ENCODE measurements around the gene C4orf54.

C4orf54 gene

GRCh38 chr4:99622341-99622740 is 35.3 kb downstream of the C4orf54 start:
- no peaks in the 10 kb centered on the region for H3K27me3 ChIP-seq (replicated peaks; ENCODE audit: control insufficient read depth, insufficient read depth, low read length)
- no peak overlapping the region for H3K4me3 ChIP-seq (replicated peaks; ENCODE audit: low read depth, low read length)
- no peak for DNase-seq (ENCODE audit: extremely low read depth, insufficient read length)
- no peak for TF ChIP-seq CTCF (IDR thresholded peaks at IDR 0.05; ENCODE audit: insufficient read depth, low read length, poor library complexity, severe bottlenecking)
- no peaks in the 10 kb centered on the region for H3K36me3 ChIP-seq (ENCODE audit: control insufficient read depth, insufficient read depth, low read length)

GRCh38 chr4:99617374-99617773 is 40.3 kb downstream of the C4orf54 start:
- no peaks in the 10 kb centered on the region for H3K36me3 ChIP-seq (ENCODE audit: control insufficient read depth, insufficient read depth, low read length)

GRCh38 chr4:99615170-99615820 is 42.3 kb downstream of the C4orf54 start:
- H3K36me3 ChIP-seq (ENCODE audit: control insufficient read depth, insufficient read depth, low read length), result no peaks in the 10 kb centered on the region
- no peak for TF ChIP-seq CTCF (IDR thresholded peaks at IDR 0.05; ENCODE audit: insufficient read depth, low read length, poor library complexity, severe bottlenecking)
- H3K4me3 ChIP-seq (replicated peaks; ENCODE audit: low read depth, low read length), result no peak overlapping the region
- DNase-seq (ENCODE audit: extremely low read depth, insufficient read length), result no peak
- no peaks in the 10 kb centered on the region for H3K27me3 ChIP-seq (replicated peaks; ENCODE audit: control insufficient read depth, insufficient read depth, low read length)

More at GRCh38 chr4:99617374-99617773, 40.3 kb downstream of the C4orf54 start:
- TF ChIP-seq CTCF (IDR thresholded peaks at IDR 0.05; ENCODE audit: insufficient read depth, low read length, poor library complexity, severe bottlenecking), result no peak
- no peak for DNase-seq (ENCODE audit: extremely low read depth, insufficient read length)
- H3K4me3 ChIP-seq (replicated peaks; ENCODE audit: low read depth, low read length), result no peak overlapping the region
- no peaks in the 10 kb centered on the region for H3K27me3 ChIP-seq (replicated peaks; ENCODE audit: control insufficient read depth, insufficient read depth, low read length)

- TF ChIP-seq CTCF (IDR thresholded peaks at IDR 0.05; ENCODE audit: insufficient read depth, low read length, poor library complexity, severe bottlenecking), result no peak
- no peak for DNase-seq (ENCODE audit: extremely low read depth, insufficient read length)
- no peaks in the 10 kb centered on the region for H3K36me3 ChIP-seq (ENCODE audit: control insufficient read depth, insufficient read depth, low read length)
- no peak overlapping the region for H3K4me3 ChIP-seq (replicated peaks; ENCODE audit: low read depth, low read length)
- no peaks in the 10 kb centered on the region for H3K27me3 ChIP-seq (replicated peaks; ENCODE audit: control insufficient read depth, insufficient read depth, low read length)
Observed at GRCh38 chr4:99614491-99614890, 43.1 kb downstream of the C4orf54 start.

- Histone ChIP-seq H3K4me3 (replicated peaks; ENCODE audit: low read depth, low read length) (no peak overlapping the region), H3K36me3 (ENCODE audit: control insufficient read depth, insufficient read depth, low read length) (no peaks in the 10 kb centered on the region), H3K27me3 (replicated peaks; ENCODE audit: control insufficient read depth, insufficient read depth, low read length) (no peaks in the 10 kb centered on the region)
- TF ChIP-seq CTCF (IDR thresholded peaks at IDR 0.05; ENCODE audit: insufficient read depth, low read length, poor library complexity, severe bottlenecking), result no peak
- no peak for DNase-seq (ENCODE audit: extremely low read depth, insufficient read length)
Observed at GRCh38 chr4:99612704-99613103, 44.9 kb downstream of the C4orf54 start.

- Histone ChIP-seq H3K27me3 (replicated peaks; ENCODE audit: control insufficient read depth, insufficient read depth, low read length) (no peaks in the 10 kb centered on the region), H3K4me3 (replicated peaks; ENCODE audit: low read depth, low read length) (no peak overlapping the region), H3K36me3 (ENCODE audit: control insufficient read depth, insufficient read depth, low read length) (no peaks in the 10 kb centered on the region)
- DNase-seq (ENCODE audit: extremely low read depth, insufficient read length), result no peak
- no peak for TF ChIP-seq CTCF (IDR thresholded peaks at IDR 0.05; ENCODE audit: insufficient read depth, low read length, poor library complexity, severe bottlenecking)
Observed at GRCh38 chr4:99612281-99612680, 45.3 kb downstream of the C4orf54 start.

Data from GM06990 (cell line).